ENCODE results near the gene TIPARP. TPM values are rescaled to one million over a fixed set of nuclear protein-coding genes. Genes with fewer than 3 reads are reported as not detected.

TIPARP gene
- total and polyA plus RNA-seq, 2 experiments from 2014 or later = 4.5 to 6.9 TPM

DNA sequence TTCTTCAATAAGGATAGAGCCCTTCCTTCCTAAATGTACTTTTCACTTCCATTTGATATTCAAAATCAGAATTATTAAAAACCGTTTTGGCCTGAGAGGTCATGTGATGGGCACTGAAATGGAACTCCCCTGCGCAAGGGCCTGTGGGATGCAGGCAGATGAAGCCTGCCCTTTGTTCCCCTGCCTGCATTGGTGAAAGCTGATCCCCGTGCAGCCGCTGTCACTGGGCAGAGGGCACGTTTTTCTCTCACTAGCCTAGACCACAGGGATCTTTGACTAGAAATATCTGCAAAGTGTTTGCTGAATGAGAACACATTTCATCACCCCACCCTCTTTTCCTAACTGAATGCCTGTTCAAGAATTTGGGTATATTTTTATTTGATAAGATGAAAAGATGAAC lies 74.9 kb downstream of the TIPARP start:
- DNase-seq (ENCODE audit: low spot score) = no peak
- Histone ChIP-seq H2AFZ (no peak overlapping the region; the same call in 1 of the 2 replicates), H3K27ac (ENCODE audit: low read depth) (no peak overlapping the region), H3K36me3 (ENCODE audit: insufficient read depth) (no peaks in the 10 kb centered on the region), H3K4me3 (no peak overlapping the region), H3K4me2 (peak overlapping the region; percentile 39), H4K20me1 (replicated peaks; ENCODE audit: insufficient read depth) (no peaks in the 10 kb centered on the region), H3K9me2 (ENCODE audit: insufficient read depth) (peaks cover 5% of the 10 kb centered on the region; the same call in 1 of the 2 replicates), H3K4me1 (ENCODE audit: insufficient read depth) (peaks cover 25% of the 10 kb centered on the region), H3K27me3 (ENCODE audit: insufficient read depth) (no peaks in the 10 kb centered on the region), H3K79me2 (replicated peaks; ENCODE audit: insufficient read depth) (no peaks in the 10 kb centered on the region), H3F3A (replicated peaks; ENCODE audit: low read depth) (no peaks in the 10 kb centered on the region)
- Mint-ChIP-seq H3K4me1 (peaks cover 39% of the 10 kb centered on the region), H3K9me3 (no peaks in the 10 kb centered on the region; the same call in 2 of the 3 replicates), H3K27me3 (ENCODE audit: insufficient read depth, low read depth, poor library complexity) (peaks cover 15% of the 10 kb centered on the region), H3K4me3 (no peak overlapping the region), H3K36me3 (ENCODE audit: low read depth) (peaks cover 2% of the 10 kb centered on the region; the same call in 1 of the 3 replicates), H3K27ac (no peak overlapping the region)
- ATAC-seq = peak; percentile 31
- TF ChIP-seq EZH2phosphoT487 (IDR thresholded peaks at IDR 0.05; ENCODE audit: unreplicated experiment) = no peak
- no peak for TF ChIP-seq JUNB (IDR thresholded peaks at IDR 0.05; ENCODE audit: unreplicated experiment)
- TF ChIP-seq, protein P1, sequence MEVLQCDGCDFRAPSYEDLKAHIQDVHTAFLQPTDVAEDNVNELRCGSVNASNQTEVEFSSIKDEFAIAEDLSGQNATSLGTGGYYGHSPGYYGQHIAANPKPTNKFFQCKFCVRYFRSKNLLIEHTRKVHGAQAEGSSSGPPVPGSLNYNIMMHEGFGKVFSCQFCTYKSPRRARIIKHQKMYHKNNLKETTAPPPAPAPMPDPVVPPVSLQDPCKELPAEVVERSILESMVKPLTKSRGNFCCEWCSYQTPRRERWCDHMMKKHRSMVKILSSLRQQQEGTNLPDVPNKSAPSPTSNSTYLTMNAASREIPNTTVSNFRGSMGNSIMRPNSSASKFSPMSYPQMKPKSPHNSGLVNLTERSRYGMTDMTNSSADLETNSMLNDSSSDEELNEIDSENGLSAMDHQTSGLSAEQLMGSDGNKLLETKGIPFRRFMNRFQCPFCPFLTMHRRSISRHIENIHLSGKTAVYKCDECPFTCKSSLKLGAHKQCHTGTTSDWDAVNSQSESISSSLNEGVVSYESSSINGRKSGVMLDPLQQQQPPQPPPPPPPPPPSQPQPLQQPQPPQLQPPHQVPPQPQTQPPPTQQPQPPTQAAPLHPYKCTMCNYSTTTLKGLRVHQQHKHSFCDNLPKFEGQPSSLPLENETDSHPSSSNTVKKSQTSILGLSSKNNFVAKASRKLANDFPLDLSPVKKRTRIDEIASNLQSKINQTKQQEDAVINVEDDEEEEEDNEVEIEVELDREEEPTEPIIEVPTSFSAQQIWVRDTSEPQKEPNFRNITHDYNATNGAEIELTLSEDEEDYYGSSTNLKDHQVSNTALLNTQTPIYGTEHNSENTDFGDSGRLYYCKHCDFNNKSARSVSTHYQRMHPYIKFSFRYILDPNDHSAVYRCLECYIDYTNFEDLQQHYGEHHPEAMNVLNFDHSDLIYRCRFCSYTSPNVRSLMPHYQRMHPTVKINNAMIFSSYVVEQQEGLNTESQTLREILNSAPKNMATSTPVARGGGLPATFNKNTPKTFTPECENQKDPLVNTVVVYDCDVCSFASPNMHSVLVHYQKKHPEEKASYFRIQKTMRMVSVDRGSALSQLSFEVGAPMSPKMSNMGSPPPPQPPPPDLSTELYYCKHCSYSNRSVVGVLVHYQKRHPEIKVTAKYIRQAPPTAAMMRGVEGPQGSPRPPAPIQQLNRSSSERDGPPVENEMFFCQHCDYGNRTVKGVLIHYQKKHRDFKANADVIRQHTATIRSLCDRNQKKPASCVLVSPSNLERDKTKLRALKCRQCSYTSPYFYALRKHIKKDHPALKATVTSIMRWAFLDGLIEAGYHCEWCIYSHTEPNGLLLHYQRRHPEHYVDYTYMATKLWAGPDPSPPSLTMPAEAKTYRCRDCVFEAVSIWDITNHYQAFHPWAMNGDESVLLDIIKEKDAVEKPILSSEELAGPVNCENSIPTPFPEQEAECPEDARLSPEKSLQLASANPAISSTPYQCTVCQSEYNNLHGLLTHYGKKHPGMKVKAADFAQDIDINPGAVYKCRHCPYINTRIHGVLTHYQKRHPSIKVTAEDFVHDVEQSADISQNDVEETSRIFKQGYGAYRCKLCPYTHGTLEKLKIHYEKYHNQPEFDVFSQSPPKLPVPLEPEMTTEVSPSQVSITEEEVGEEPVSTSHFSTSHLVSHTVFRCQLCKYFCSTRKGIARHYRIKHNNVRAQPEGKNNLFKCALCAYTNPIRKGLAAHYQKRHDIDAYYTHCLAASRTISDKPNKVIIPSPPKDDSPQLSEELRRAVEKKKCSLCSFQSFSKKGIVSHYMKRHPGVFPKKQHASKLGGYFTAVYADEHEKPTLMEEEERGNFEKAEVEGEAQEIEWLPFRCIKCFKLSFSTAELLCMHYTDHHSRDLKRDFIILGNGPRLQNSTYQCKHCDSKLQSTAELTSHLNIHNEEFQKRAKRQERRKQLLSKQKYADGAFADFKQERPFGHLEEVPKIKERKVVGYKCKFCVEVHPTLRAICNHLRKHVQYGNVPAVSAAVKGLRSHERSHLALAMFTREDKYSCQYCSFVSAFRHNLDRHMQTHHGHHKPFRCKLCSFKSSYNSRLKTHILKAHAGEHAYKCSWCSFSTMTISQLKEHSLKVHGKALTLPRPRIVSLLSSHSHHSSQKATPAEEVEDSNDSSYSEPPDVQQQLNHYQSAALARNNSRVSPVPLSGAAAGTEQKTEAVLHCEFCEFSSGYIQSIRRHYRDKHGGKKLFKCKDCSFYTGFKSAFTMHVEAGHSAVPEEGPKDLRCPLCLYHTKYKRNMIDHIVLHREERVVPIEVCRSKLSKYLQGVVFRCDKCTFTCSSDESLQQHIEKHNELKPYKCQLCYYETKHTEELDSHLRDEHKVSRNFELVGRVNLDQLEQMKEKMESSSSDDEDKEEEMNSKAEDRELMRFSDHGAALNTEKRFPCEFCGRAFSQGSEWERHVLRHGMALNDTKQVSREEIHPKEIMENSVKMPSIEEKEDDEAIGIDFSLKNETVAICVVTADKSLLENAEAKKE (CRISPR knock-in tag; IDR thresholded peaks at IDR 0.05) = no peak
- TF ChIP-seq ZNF114 (CRISPR knock-in tag; IDR thresholded peaks at IDR 0.05) = no peak
- TF ChIP-seq EZH2 (IDR thresholded peaks at IDR 0.05; ENCODE audit: low read depth, unreplicated experiment) = no peak
- no peak for TF ChIP-seq ZNF331 (CRISPR knock-in tag; IDR thresholded peaks at IDR 0.05; ENCODE audit: low read depth)
- no peak for TF ChIP-seq STAT1 (IDR thresholded peaks at IDR 0.05; ENCODE audit: unreplicated experiment)
- TF ChIP-seq, protein P2, sequence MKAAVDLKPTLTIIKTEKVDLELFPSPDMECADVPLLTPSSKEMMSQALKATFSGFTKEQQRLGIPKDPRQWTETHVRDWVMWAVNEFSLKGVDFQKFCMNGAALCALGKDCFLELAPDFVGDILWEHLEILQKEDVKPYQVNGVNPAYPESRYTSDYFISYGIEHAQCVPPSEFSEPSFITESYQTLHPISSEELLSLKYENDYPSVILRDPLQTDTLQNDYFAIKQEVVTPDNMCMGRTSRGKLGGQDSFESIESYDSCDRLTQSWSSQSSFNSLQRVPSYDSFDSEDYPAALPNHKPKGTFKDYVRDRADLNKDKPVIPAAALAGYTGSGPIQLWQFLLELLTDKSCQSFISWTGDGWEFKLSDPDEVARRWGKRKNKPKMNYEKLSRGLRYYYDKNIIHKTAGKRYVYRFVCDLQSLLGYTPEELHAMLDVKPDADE (IDR thresholded peaks at IDR 0.05) = no peak
- no peak for TF ChIP-seq NANOG (IDR thresholded peaks at IDR 0.05; ENCODE audit: borderline replicate concordance)
- TF ChIP-seq, protein P3, sequence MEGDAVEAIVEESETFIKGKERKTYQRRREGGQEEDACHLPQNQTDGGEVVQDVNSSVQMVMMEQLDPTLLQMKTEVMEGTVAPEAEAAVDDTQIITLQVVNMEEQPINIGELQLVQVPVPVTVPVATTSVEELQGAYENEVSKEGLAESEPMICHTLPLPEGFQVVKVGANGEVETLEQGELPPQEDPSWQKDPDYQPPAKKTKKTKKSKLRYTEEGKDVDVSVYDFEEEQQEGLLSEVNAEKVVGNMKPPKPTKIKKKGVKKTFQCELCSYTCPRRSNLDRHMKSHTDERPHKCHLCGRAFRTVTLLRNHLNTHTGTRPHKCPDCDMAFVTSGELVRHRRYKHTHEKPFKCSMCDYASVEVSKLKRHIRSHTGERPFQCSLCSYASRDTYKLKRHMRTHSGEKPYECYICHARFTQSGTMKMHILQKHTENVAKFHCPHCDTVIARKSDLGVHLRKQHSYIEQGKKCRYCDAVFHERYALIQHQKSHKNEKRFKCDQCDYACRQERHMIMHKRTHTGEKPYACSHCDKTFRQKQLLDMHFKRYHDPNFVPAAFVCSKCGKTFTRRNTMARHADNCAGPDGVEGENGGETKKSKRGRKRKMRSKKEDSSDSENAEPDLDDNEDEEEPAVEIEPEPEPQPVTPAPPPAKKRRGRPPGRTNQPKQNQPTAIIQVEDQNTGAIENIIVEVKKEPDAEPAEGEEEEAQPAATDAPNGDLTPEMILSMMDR (conservative IDR thresholded peaks at IDR 0.05; ENCODE audit: low read depth in 2 of 2) = no peak
- no peak for TF ChIP-seq CREB1 (CRISPR knock-in tag; IDR thresholded peaks at IDR 0.05; ENCODE audit: low read depth)
- TF ChIP-seq POLR2AphosphoS5 (IDR thresholded peaks at IDR 0.05; ENCODE audit: low read depth) = no peak
- TF ChIP-seq, protein P4, sequence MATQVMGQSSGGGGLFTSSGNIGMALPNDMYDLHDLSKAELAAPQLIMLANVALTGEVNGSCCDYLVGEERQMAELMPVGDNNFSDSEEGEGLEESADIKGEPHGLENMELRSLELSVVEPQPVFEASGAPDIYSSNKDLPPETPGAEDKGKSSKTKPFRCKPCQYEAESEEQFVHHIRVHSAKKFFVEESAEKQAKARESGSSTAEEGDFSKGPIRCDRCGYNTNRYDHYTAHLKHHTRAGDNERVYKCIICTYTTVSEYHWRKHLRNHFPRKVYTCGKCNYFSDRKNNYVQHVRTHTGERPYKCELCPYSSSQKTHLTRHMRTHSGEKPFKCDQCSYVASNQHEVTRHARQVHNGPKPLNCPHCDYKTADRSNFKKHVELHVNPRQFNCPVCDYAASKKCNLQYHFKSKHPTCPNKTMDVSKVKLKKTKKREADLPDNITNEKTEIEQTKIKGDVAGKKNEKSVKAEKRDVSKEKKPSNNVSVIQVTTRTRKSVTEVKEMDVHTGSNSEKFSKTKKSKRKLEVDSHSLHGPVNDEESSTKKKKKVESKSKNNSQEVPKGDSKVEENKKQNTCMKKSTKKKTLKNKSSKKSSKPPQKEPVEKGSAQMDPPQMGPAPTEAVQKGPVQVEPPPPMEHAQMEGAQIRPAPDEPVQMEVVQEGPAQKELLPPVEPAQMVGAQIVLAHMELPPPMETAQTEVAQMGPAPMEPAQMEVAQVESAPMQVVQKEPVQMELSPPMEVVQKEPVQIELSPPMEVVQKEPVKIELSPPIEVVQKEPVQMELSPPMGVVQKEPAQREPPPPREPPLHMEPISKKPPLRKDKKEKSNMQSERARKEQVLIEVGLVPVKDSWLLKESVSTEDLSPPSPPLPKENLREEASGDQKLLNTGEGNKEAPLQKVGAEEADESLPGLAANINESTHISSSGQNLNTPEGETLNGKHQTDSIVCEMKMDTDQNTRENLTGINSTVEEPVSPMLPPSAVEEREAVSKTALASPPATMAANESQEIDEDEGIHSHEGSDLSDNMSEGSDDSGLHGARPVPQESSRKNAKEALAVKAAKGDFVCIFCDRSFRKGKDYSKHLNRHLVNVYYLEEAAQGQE (IDR thresholded peaks at IDR 0.05; ENCODE audit: unreplicated experiment) = no peak

All from GM23338 (cell line).